Liver (tissue), 9 donors: Measurements from ENCODE around the gene STMP1. TPM values are rescaled to one million over a fixed set of nuclear protein-coding genes. Genes with fewer than 3 reads are reported as not detected.

ENCODE experiments used
- DNase-seq: peaks from one replicate; pipeline ENCODE4 v3.0.0-alpha.2; 2017; ENCODE audit warnings: low spot score
- H3K27ac ChIP-seq, 2 donors: one replicate each; pipeline ENCODE4 v1.7.0; 2013; ENCODE audit warnings: inconsistent platforms in 2 of 2, low read length in 2 of 2, control low read depth in 1 of 2, low read depth in 1 of 2, mild to moderate bottlenecking in 1 of 2
- H3K27me3 ChIP-seq, 4 donors: one replicate each; pipeline versions ENCODE4 v1.6.1 to v1.7.0; 2013; ENCODE audit warnings: low read length in 3 of 4, inconsistent platforms in 1 of 4, mild to moderate bottlenecking in 1 of 4, moderate library complexity in 1 of 4; ENCODE audit not compliant: control insufficient read depth in 4 of 4, insufficient read depth in 4 of 4
- H3K36me3 ChIP-seq, 4 donors: one replicate each; pipeline versions ENCODE4 v1.6.1 to v1.7.0; 2013; ENCODE audit warnings: low read length in 3 of 4, mild to moderate bottlenecking in 3 of 4, low read depth in 1 of 4, moderate library complexity in 1 of 4; ENCODE audit not compliant: control insufficient read depth in 4 of 4, insufficient read depth in 3 of 4
- H3K4me1 ChIP-seq, 4 donors: one replicate each; pipeline versions ENCODE4 v1.6.1 to v1.7.0; 2013; ENCODE audit warnings: low read length in 3 of 4, mild to moderate bottlenecking in 3 of 4, moderate library complexity in 1 of 4; ENCODE audit not compliant: control insufficient read depth in 4 of 4, insufficient read depth in 4 of 4
- H3K4me3 ChIP-seq, 3 donors: one replicate each; pipeline versions ENCODE4 v1.6.1 to v1.7.0; 2013; ENCODE audit warnings: low read length in 3 of 3, control low read depth in 1 of 3, low read depth in 1 of 3, mild to moderate bottlenecking in 1 of 3
- H3K9ac ChIP-seq, 2 donors: one replicate each; pipeline ENCODE4 v1.7.0; 2013; ENCODE audit warnings: low read length in 2 of 2, mild to moderate bottlenecking in 2 of 2, moderate library complexity in 2 of 2, control low read depth in 1 of 2, low read depth in 1 of 2
- H3K9me3 ChIP-seq, 4 donors: one replicate each; pipeline versions ENCODE4 v1.6.1 to v1.7.0; 2013; ENCODE audit warnings: low read length in 3 of 4; ENCODE audit not compliant: control insufficient read depth in 4 of 4
- EGR1 ChIP-seq, 2 donors: IDR thresholded peaks; 2 replicates each; pipeline ENCODE4 v1.6.1; 2016 to 2018; ENCODE audit warnings: antibody characterized with exemption in 2 of 2, low read depth in 2 of 2
- FOXA2 ChIP-seq: IDR thresholded peaks from 2 replicates; pipeline ENCODE4 v1.6.1; 2016; ENCODE audit warnings: antibody characterized with exemption
- GABPA ChIP-seq, 2 donors: IDR thresholded peaks in 1 of 2; conservative IDR thresholded peaks in 1 of 2; 2 replicates each; pipeline ENCODE4 v1.6.1; 2016; ENCODE audit warnings: antibody characterized with exemption in 2 of 2, mild to moderate bottlenecking in 1 of 2, moderate library complexity in 1 of 2
- HNF4A ChIP-seq, 2 donors: conservative IDR thresholded peaks; 2 replicates each; pipeline ENCODE4 v1.6.1; 2016; ENCODE audit warnings: antibody characterized with exemption in 2 of 2, mild to moderate bottlenecking in 2 of 2
- JUND ChIP-seq, 2 donors: IDR thresholded peaks; 2 replicates each; pipeline ENCODE4 v1.6.1; 2016; ENCODE audit warnings: antibody characterized with exemption in 2 of 2
- MAX ChIP-seq: IDR thresholded peaks from 2 replicates; pipeline ENCODE4 v1.6.1; 2016; ENCODE audit warnings: antibody characterized with exemption
- NR2F2 ChIP-seq: IDR thresholded peaks from 2 replicates; pipeline ENCODE4 v1.6.1; 2016; ENCODE audit warnings: antibody characterized with exemption
- RXRA ChIP-seq, 2 donors: IDR thresholded peaks; 2 replicates each; pipeline ENCODE4 v1.6.1; 2017 to 2018; ENCODE audit warnings: antibody characterized with exemption in 2 of 2, mild to moderate bottlenecking in 1 of 2
- SP1 ChIP-seq: IDR thresholded peaks from 2 replicates; pipeline ENCODE4 v1.6.1; 2018; ENCODE audit warnings: antibody characterized with exemption, mild to moderate bottlenecking
- ZBTB33 ChIP-seq: IDR thresholded peaks from 2 replicates; pipeline ENCODE4 v1.6.1; 2016; ENCODE audit warnings: antibody characterized with exemption
- WGBS: extraction: QIAGEN DNeasy Blood & Tissue Kit; methylation state at CpG from one replicate; pipeline ENCODE4 v1.1.7; 2013; 5-methylcytosine and 5-hydroxymethylcytosine counted together
- polyA plus RNA-seq, 2 donors: library from polyadenylated mRNA; stranded (reverse) in 1 of 2; unstranded in 1 of 2; fragments of 200-250 nt in 1 of 2; fragments of >200 nt in 1 of 2; fragmentation: Nextera tagmentation in 1 of 2; extraction: Ambion mirVana in 1 of 2; gene quantifications; one replicate each; pipeline versions ENCODE4 v1.2.1 to v1.2.3, GENCODE V29; 2013 to 2015
- total RNA-seq, 2 donors: library from RNA; depleted of rRNA; stranded (reverse); fragments of >200 nt; gene quantifications; one replicate each; pipeline ENCODE4 v1.2.3, GENCODE V29; 2014
- TF ChIP-seq, protein P1 (sequence below): IDR thresholded peaks from 2 replicates; pipeline ENCODE4 v1.6.1; 2016; ENCODE audit warnings: antibody characterized with exemption, mild to moderate bottlenecking
- TF ChIP-seq, protein P2 (sequence below): IDR thresholded peaks from 2 replicates; pipeline ENCODE4 v1.6.1; 2016; ENCODE audit warnings: antibody characterized with exemption
- donor health status: healthy.
- donor health status: healthy.
- donor health status: healthy.
- donor health status: healthy.
- donor health status: healthy.

Gene STMP1
- total and polyA plus RNA-seq, 4 donors, result 6.8 to 30.7 (median 13.8) TPM

GRCh38 chr7:135712796-135713195 is 50.5 kb downstream of the STMP1 start:
- TF ChIP-seq, protein P1, sequence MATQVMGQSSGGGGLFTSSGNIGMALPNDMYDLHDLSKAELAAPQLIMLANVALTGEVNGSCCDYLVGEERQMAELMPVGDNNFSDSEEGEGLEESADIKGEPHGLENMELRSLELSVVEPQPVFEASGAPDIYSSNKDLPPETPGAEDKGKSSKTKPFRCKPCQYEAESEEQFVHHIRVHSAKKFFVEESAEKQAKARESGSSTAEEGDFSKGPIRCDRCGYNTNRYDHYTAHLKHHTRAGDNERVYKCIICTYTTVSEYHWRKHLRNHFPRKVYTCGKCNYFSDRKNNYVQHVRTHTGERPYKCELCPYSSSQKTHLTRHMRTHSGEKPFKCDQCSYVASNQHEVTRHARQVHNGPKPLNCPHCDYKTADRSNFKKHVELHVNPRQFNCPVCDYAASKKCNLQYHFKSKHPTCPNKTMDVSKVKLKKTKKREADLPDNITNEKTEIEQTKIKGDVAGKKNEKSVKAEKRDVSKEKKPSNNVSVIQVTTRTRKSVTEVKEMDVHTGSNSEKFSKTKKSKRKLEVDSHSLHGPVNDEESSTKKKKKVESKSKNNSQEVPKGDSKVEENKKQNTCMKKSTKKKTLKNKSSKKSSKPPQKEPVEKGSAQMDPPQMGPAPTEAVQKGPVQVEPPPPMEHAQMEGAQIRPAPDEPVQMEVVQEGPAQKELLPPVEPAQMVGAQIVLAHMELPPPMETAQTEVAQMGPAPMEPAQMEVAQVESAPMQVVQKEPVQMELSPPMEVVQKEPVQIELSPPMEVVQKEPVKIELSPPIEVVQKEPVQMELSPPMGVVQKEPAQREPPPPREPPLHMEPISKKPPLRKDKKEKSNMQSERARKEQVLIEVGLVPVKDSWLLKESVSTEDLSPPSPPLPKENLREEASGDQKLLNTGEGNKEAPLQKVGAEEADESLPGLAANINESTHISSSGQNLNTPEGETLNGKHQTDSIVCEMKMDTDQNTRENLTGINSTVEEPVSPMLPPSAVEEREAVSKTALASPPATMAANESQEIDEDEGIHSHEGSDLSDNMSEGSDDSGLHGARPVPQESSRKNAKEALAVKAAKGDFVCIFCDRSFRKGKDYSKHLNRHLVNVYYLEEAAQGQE, result peak; percentile 34
- TF ChIP-seq HNF4A (conservative IDR thresholded peaks at IDR 0.05), result no peak
- no peak overlapping the region for H3K9ac ChIP-seq
- WGBS, result 59% methylated on average over 7 of the region's 7 CpGs
- H3K9me3 ChIP-seq, result no peaks in the 10 kb centered on the region
- H3K36me3 ChIP-seq, result no peaks in the 10 kb centered on the region
- H3K27ac ChIP-seq, result peak overlapping the region in 1 of 2 donors; percentile 22
- no peak overlapping the region for H3K4me3 ChIP-seq
- no peaks in the 10 kb centered on the region for H3K27me3 ChIP-seq
- H3K4me1 ChIP-seq, result no peaks in the 10 kb centered on the region
- DNase-seq, result no peak

DNA sequence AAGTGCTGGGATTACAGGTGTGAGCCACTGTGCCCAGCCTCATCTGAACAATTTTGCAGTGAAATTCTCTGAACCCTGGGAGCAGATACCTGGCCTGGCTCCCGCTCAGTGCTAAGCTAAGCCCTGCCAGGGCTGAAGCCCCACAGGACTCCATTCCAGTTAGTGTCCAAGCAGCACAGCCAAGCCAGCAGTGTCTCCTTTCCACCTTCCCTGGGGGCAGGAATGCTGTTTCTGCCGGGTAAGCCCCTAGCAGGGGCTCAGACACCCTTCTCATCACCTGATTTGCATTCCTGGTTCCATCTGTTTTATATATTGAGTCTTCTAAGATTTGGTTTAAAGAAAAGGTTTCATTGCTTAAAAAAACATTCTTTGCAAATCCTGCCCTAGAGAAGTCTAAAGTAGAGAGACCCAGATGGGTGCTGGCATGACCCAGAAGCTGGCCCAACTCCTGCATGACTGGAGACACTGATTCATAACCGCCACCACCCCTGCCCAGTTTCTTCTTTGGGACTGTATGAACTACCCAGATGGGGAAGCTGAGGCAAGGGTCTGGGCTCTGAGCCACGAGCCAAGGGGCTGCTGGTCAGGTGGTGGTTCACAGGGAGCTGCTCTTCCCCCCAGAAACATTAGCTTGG is 51.6 kb downstream of the STMP1 start:
- no peaks in the 10 kb centered on the region for H3K27me3 ChIP-seq
- TF ChIP-seq MAX (no peak), ZBTB33 (no peak), FOXA2 (no peak), RXRA (IDR thresholded peaks at IDR 0.05) (no peak), SP1 (no peak), GABPA (IDR thresholded peaks at IDR 0.05 in 1 of 2, conservative IDR thresholded peaks at IDR 0.05 in 1 of 2) (no peak)

GRCh38 chr7:135714534-135715009 is 52.3 kb downstream of the STMP1 start:
- no peaks in the 10 kb centered on the region for H3K27me3 ChIP-seq
- H3K27ac ChIP-seq, result no peak overlapping the region
- H3K9ac ChIP-seq, result no peak overlapping the region
- H3K4me3 ChIP-seq, result no peak overlapping the region
- no peak for DNase-seq
- WGBS, result 75% methylated on average over 20 of the region's 20 CpGs
- no peaks in the 10 kb centered on the region for H3K36me3 ChIP-seq
- no peaks in the 10 kb centered on the region for H3K4me1 ChIP-seq
- H3K9me3 ChIP-seq, result no peaks in the 10 kb centered on the region
- no peak for TF ChIP-seq RXRA (IDR thresholded peaks at IDR 0.05)
- TF ChIP-seq, protein P2, sequence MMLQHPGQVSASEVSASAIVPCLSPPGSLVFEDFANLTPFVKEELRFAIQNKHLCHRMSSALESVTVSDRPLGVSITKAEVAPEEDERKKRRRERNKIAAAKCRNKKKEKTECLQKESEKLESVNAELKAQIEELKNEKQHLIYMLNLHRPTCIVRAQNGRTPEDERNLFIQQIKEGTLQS, result no peak
- TF ChIP-seq, protein P1, result no peak
- TF ChIP-seq NR2F2, result no peak
- TF ChIP-seq SP1, result no peak
- no peak for TF ChIP-seq ZBTB33
- no peak for TF ChIP-seq JUND (IDR thresholded peaks at IDR 0.05)
- TF ChIP-seq EGR1 (IDR thresholded peaks at IDR 0.05; ENCODE audit: low read depth in 2 of 2), result no peak
- no peak for TF ChIP-seq MAX

More for the DNA sequence above, 51.6 kb downstream of the STMP1 start:
- H3K36me3 ChIP-seq, result no peaks in the 10 kb centered on the region
- H3K9ac ChIP-seq, result no peak overlapping the region
- H3K9me3 ChIP-seq, result no peaks in the 10 kb centered on the region
- H3K4me1 ChIP-seq, result no peaks in the 10 kb centered on the region
- no peak overlapping the region for H3K4me3 ChIP-seq
- H3K27ac ChIP-seq, result no peak overlapping the region
- DNase-seq, result no peak
- 80% methylated on average over 4 of the region's 4 CpGs for WGBS
